M059J (cell line): Measurements from ENCODE around the gene CD274. TPM values are rescaled to one million over a fixed set of nuclear protein-coding genes. Genes with fewer than 3 reads are reported as not detected.
"Not testable (repeated sequence)": the region's sequence is repeated elsewhere in the genome, so short reads cannot be mapped to it uniquely, and the experiment has no call there.

ENCODE experiments used
- DNase-seq: peaks from one replicate; pipeline ENCODE4 v3.0.0-alpha.2; 2012; ENCODE audit warnings: low read depth
- total RNA-seq: library from RNA; depleted of rRNA; stranded (reverse); fragments of >200 nt; shearing (Covaris generic); gene quantifications from 2 replicates; pipeline ENCODE4 v1.2.3, GENCODE V29; 2014

Gene CD274
- total RNA-seq, 1 experiment from 2014 or later = 31.2 TPM

GRCh38 chr9:5438301-5439162, 11.8 kb upstream of the CD274 start:
- peak; percentile 60 for DNase-seq

- no peak for DNase-seq
These were observed 9.9 kb upstream of the CD274 start for GRCh38 chr9:5440426-5440825.

GRCh38 chr9:5441043-5441442, 9.3 kb upstream of the CD274 start:
- peak; percentile 77 for DNase-seq

GRCh38 chr9:5442400-5443011, 7.8 kb upstream of the CD274 start:
- DNase-seq = peak; percentile 80

- no peak for DNase-seq
These were observed 6.5 kb upstream of the CD274 start for GRCh38 chr9:5443850-5444249.

- not testable (repeated sequence) for DNase-seq
These were observed 5.2 kb upstream of the CD274 start for GRCh38 chr9:5445096-5445495.

- DNase-seq = no peak
These were observed 4.5 kb upstream of the CD274 start for GRCh38 chr9:5445886-5446285.

- peak; percentile 82 for DNase-seq
These were observed 3.7 kb upstream of the CD274 start for GRCh38 chr9:5446451-5447236.

GRCh38 chr9:5447337-5447736, 3.0 kb upstream of the CD274 start:
- no peak for DNase-seq

- peak; percentile 43 for DNase-seq
These were observed 2.3 kb upstream of the CD274 start for GRCh38 chr9:5448016-5448415.

- DNase-seq = no peak
These were observed 1.6 kb upstream of the CD274 start for GRCh38 chr9:5448461-5449435.

- DNase-seq = peak; percentile 58
These were observed 602 bp upstream of the CD274 start for GRCh38 chr9:5449521-5450358.

- DNase-seq = no peak
These were observed 1.9 kb downstream of the CD274 start for GRCh38 chr9:5452286-5452609.

GRCh38 chr9:5453004-5453403, 2.7 kb downstream of the CD274 start:
- DNase-seq = peak; percentile 62

- DNase-seq = peak; percentile 38
These were observed 3.3 kb downstream of the CD274 start for GRCh38 chr9:5453673-5454072.

- DNase-seq = peak; percentile 87
These were observed 4.8 kb downstream of the CD274 start for GRCh38 chr9:5455181-5455580.

- peak; percentile 71 for DNase-seq
These were observed 9.0 kb downstream of the CD274 start for GRCh38 chr9:5459289-5459829.

- no peak for DNase-seq
These were observed 9.8 kb downstream of the CD274 start for GRCh38 chr9:5460157-5460556.

- DNase-seq = not testable (repeated sequence)
These were observed 14.5 kb downstream of the CD274 start for GRCh38 chr9:5464831-5465330.

GRCh38 chr9:5466005-5466404, 15.7 kb downstream of the CD274 start:
- DNase-seq = no peak
